ENCODE measurements around the gene TMEM11.

DNA sequence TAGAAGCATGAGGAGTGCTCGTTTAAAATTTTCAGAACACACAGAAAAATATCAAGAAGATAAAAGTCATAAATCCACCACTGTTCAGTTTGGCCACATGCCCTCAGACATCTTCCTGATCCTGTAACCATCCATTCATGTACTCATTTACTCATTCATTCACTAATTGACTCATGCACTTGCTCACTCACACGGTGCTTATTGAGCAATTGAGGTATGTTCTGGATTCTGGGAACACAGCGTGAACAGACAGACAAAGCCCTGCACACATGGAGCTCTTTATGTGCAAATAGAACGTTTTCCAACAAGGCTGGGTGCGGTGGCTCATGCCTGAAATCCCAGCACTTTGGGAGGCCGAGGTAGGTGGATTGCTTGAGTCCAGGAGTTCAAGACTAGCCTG is 49.4 kb upstream of the TMEM11 start:
- TF ChIP-seq, protein P1, sequence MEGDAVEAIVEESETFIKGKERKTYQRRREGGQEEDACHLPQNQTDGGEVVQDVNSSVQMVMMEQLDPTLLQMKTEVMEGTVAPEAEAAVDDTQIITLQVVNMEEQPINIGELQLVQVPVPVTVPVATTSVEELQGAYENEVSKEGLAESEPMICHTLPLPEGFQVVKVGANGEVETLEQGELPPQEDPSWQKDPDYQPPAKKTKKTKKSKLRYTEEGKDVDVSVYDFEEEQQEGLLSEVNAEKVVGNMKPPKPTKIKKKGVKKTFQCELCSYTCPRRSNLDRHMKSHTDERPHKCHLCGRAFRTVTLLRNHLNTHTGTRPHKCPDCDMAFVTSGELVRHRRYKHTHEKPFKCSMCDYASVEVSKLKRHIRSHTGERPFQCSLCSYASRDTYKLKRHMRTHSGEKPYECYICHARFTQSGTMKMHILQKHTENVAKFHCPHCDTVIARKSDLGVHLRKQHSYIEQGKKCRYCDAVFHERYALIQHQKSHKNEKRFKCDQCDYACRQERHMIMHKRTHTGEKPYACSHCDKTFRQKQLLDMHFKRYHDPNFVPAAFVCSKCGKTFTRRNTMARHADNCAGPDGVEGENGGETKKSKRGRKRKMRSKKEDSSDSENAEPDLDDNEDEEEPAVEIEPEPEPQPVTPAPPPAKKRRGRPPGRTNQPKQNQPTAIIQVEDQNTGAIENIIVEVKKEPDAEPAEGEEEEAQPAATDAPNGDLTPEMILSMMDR (conservative IDR thresholded peaks at IDR 0.05 in 1 of 2, IDR thresholded peaks at IDR 0.05 in 1 of 2; ENCODE audit: extremely low read depth in 1 of 2, insufficient read depth in 1 of 2, low read depth in 1 of 2, low read length in 2 of 2): no peak
- TF ChIP-seq EZH2 (IDR thresholded peaks at IDR 0.05; ENCODE audit: borderline replicate concordance, low read length): no peak
